Medulla oblongata (tissue), 1 donor: Measurements from ENCODE around the gene PIP4K2A.
"Not testable (repeated sequence)": the region's sequence is repeated elsewhere in the genome, so short reads cannot be mapped to it uniquely, and the experiment has no call there.

Experiments used
- DNase-seq: peaks from one replicate; pipeline ENCODE4 v3.0.0-alpha.2; 2015; ENCODE audit errors: extremely low spot score

The PIP4K2A gene

GRCh38 chr10:22719406-22720042 lies 5.1 kb upstream of the PIP4K2A start:
- no peak for DNase-seq

GRCh38 chr10:22718659-22719058 lies 4.3 kb upstream of the PIP4K2A start:
- DNase-seq: not testable (repeated sequence)

- DNase-seq: no peak
Observed at GRCh38 chr10:22717728-22718127, 3.4 kb upstream of the PIP4K2A start.

GRCh38 chr10:22716943-22717342 lies 2.6 kb upstream of the PIP4K2A start:
- DNase-seq: no peak

GRCh38 chr10:22715290-22715625 lies 880 bp upstream of the PIP4K2A start:
- DNase-seq: no peak

GRCh38 chr10:22713853-22714478 lies 412 bp downstream of the PIP4K2A start:
- DNase-seq: no peak

GRCh38 chr10:22712956-22713852 lies 1.2 kb downstream of the PIP4K2A start:
- peak; percentile 51 for DNase-seq

- DNase-seq: peak; percentile 48
Observed at GRCh38 chr10:22712211-22712955, 2.0 kb downstream of the PIP4K2A start.

- DNase-seq: peak; percentile 42
Observed at GRCh38 chr10:22711373-22711772, 3.0 kb downstream of the PIP4K2A start.

- DNase-seq: peak; percentile 60
Observed at GRCh38 chr10:22710139-22710745, 4.1 kb downstream of the PIP4K2A start.

- no peak for DNase-seq
Observed at GRCh38 chr10:22708772-22709171, 5.6 kb downstream of the PIP4K2A start.

GRCh38 chr10:22705527-22705926 lies 8.9 kb downstream of the PIP4K2A start:
- DNase-seq: no peak

GRCh38 chr10:22704942-22705341 lies 9.4 kb downstream of the PIP4K2A start:
- no peak for DNase-seq

GRCh38 chr10:22704471-22704911 lies 9.9 kb downstream of the PIP4K2A start:
- DNase-seq: no peak

- no peak for DNase-seq
Observed at GRCh38 chr10:22702348-22702747, 12.0 kb downstream of the PIP4K2A start.

GRCh38 chr10:22701132-22701826 lies 13.1 kb downstream of the PIP4K2A start:
- no peak for DNase-seq

GRCh38 chr10:22700489-22700888 lies 13.9 kb downstream of the PIP4K2A start:
- DNase-seq: no peak

GRCh38 chr10:22699976-22700375 lies 14.4 kb downstream of the PIP4K2A start:
- no peak for DNase-seq

- no peak for DNase-seq
Observed at GRCh38 chr10:22698941-22699440, 15.4 kb downstream of the PIP4K2A start.

GRCh38 chr10:22697800-22698199 lies 16.6 kb downstream of the PIP4K2A start:
- no peak for DNase-seq

GRCh38 chr10:22697101-22697500 lies 17.3 kb downstream of the PIP4K2A start:
- DNase-seq: no peak
